GM21717 (cell line): Measurements from ENCODE around the gene FAM25C.
"Not testable (repeated sequence)": the region's sequence is repeated elsewhere in the genome, so short reads cannot be mapped to it uniquely, and the experiment has no call there.

ENCODE experiments used
- ATAC-seq: cut with Tn5 transposase; IDR thresholded peaks from one replicate; pipeline ENCODE4 v1.9.1; 2021; ENCODE audit warnings: mild to moderate bottlenecking, moderate library complexity; ENCODE audit not compliant: unreplicated experiment

Gene FAM25C

DNA sequence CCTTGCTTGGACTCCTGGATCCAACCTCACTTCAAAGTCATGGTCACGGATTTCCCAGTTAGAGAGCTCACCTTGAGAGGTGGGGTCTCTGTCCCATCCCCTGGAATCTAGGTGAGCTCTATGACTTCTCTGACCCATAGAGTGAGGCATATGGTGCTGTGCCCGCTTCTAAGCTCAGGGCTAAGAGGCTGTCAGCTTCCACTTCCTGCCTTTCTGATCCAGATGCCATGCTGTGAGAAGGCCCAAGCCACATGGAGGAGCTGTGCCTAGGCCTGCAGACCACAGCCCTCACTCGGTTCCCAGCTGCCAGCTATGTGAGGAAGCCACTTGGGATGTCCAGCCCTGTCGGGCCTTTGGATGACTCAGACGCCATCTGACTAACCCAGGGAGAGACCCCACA is 39.9 kb downstream of the FAM25C start:
- not testable (repeated sequence) for ATAC-seq

DNA sequence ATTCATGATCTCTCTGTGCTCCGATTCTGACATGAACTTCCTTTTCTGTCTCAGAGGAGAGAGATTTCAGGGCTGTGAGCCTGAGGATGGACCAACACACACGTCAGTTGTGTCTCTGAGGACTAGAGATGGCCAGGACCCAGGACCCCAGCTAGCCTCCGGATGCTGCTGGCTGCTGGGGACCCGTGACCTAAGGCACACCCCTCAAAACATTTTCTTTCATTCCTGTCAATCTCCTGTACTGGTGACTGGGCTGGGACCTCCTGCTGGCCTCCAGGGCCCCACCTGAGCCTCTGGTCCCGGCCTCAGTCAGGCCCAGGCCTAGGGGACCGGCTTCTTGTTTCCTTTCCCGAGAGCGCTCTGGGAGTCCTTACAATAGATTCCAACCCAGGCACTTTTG is 42.4 kb downstream of the FAM25C start:
- not testable (repeated sequence) for ATAC-seq

DNA sequence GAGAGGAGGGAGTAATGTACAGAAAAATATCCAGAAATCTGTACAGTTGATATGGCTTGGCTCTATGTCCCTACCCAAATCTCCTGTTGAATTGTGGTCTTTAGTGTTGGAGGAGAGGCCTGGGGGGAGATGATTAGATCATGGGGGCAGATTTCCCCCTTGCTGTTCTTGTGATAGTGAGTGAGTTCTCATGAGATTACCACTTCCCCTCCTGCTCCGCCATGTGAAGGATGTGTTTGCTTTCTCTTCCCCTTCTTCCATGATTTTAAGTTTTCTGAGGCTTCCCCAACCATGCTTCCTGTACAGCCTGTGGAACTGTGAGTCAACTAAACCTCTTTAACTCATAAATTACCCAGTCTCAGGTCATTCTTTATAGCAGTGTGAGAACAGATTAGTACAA is 52.2 kb downstream of the FAM25C start:
- not testable (repeated sequence) for ATAC-seq
